Neural cell (in vitro differentiated cells): ENCODE data around the gene NCKAP5. TPM values are rescaled to one million over a fixed set of nuclear protein-coding genes. Genes with fewer than 3 reads are reported as not detected.

Source experiments
- H2AFZ ChIP-seq: fragments of 200-600, 300-800 bp; sonication (generic), shearing (Covaris generic); 2 replicates; pipeline ENCODE4 v1.6.0; 2014; ENCODE audit warnings: low read depth, mild to moderate bottlenecking, antibody characterized with exemption, low read length, moderate library complexity
- H3F3A ChIP-seq: fragments of 200-600 bp; shearing (Covaris generic); 2 replicates; pipeline ENCODE4 v1.6.1; 2016; ENCODE audit warnings: mild to moderate bottlenecking, moderate library complexity, mixed read lengths, antibody characterized with exemption, low read length; ENCODE audit not compliant: insufficient read depth, poor library complexity, severe bottlenecking
- H3K27ac ChIP-seq: fragments of 200-600, 300-800 bp; sonication (generic), shearing (Covaris generic); 2 replicates; pipeline ENCODE4 v1.5.1; 2014; ENCODE audit warnings: mild to moderate bottlenecking, low read length, moderate library complexity
- H3K27me3 ChIP-seq: fragments of 300-800, 200-600 bp; sonication (generic), shearing (Covaris generic); 2 replicates; pipeline ENCODE4 v1.6.0; 2014; ENCODE audit warnings: mild to moderate bottlenecking, low read depth, low read length, moderate library complexity; ENCODE audit not compliant: insufficient read depth
- H3K36me3 ChIP-seq: fragments of 300-800, 200-600 bp; sonication (generic), shearing (Covaris generic); 2 replicates; pipeline ENCODE4 v1.5.1; 2014; ENCODE audit warnings: mild to moderate bottlenecking, antibody characterized with exemption, low read length, moderate library complexity; ENCODE audit not compliant: insufficient read depth
- H3K4me2 ChIP-seq: fragments of 300-800, 200-600 bp; sonication (generic), shearing (Covaris generic); 2 replicates; pipeline ENCODE4 v1.6.0; 2014; ENCODE audit warnings: mild to moderate bottlenecking, low read length
- H3K4me3 ChIP-seq: fragments of 300-800, 200-600 bp; sonication (generic), shearing (Covaris generic); 2 replicates; pipeline ENCODE4 v1.5.1; 2014; ENCODE audit warnings: mild to moderate bottlenecking, low read length, moderate library complexity
- H3K79me2 ChIP-seq: fragments of 200-600 bp; shearing (Covaris generic); replicated peaks from 2 replicates; pipeline ENCODE4 v1.6.0; 2014; ENCODE audit warnings: mild to moderate bottlenecking, low read length, moderate library complexity; ENCODE audit not compliant: insufficient read depth
- H3K9ac ChIP-seq: fragments of 300-800, 200-600 bp; sonication (generic), shearing (Covaris generic); 2 replicates; pipeline ENCODE4 v1.6.1; 2016; ENCODE audit warnings: mild to moderate bottlenecking, low read length, mixed read lengths
- H3K9me2 ChIP-seq: fragments of 200-600 bp; shearing (Covaris generic); 2 replicates; pipeline ENCODE4 v1.6.1; 2016; ENCODE audit warnings: mild to moderate bottlenecking, low read length, mixed read lengths; ENCODE audit not compliant: insufficient read depth
- H3K9me3 ChIP-seq: fragments of 200-600, 300-800 bp; sonication (generic), shearing (Covaris generic); 2 replicates; pipeline ENCODE4 v1.6.1; 2016; ENCODE audit warnings: mild to moderate bottlenecking, mixed run types, low read length, moderate library complexity, mixed read lengths
- H4K20me1 ChIP-seq: fragments of 200-600 bp; shearing (Covaris generic); 2 replicates; pipeline ENCODE4 v1.6.1; 2016; ENCODE audit warnings: mild to moderate bottlenecking, mixed run types; ENCODE audit not compliant: insufficient read depth
- CTCF ChIP-seq: fragments of 450-650 bp; IDR thresholded peaks from 2 replicates; pipeline ENCODE4 v1.5.1; 2014; ENCODE audit warnings: antibody characterized with exemption, mild to moderate bottlenecking, moderate library complexity; ENCODE audit not compliant: poor library complexity, severe bottlenecking
- EP300 ChIP-seq: fragments of 450-650 bp; conservative IDR thresholded peaks from 2 replicates; pipeline ENCODE4 v1.6.1; 2014; ENCODE audit warnings: antibody characterized with exemption, mild to moderate bottlenecking, moderate library complexity; ENCODE audit not compliant: poor library complexity, severe bottlenecking
- EZH2 ChIP-seq: fragments of 200-600, 300-800 bp; shearing (Covaris generic), sonication (generic); IDR thresholded peaks from 2 replicates; pipeline ENCODE4 v1.6.1; 2014; ENCODE audit warnings: antibody characterized with exemption, low read length, borderline replicate concordance, mild to moderate bottlenecking; ENCODE audit not compliant: insufficient read depth, poor library complexity, severe bottlenecking
- MXI1 ChIP-seq: fragments of 450-650 bp; conservative IDR thresholded peaks from 2 replicates; pipeline ENCODE4 v1.6.1; 2014; ENCODE audit warnings: antibody characterized with exemption, mild to moderate bottlenecking; ENCODE audit not compliant: poor library complexity, severe bottlenecking
- POLR2AphosphoS5 ChIP-seq: IDR thresholded peaks from 2 replicates; pipeline ENCODE4 v1.6.1; 2012
- RAD21 ChIP-seq: fragments of 450-650 bp; conservative IDR thresholded peaks from 2 replicates; pipeline ENCODE4 v1.6.1; 2014; ENCODE audit warnings: antibody characterized with exemption, mild to moderate bottlenecking, moderate library complexity
- REST ChIP-seq: IDR thresholded peaks from 2 replicates; pipeline ENCODE4 v1.6.1; 2012; ENCODE audit warnings: borderline replicate concordance
- SMC3 ChIP-seq: fragments of 450-650 bp; conservative IDR thresholded peaks from 2 replicates; pipeline ENCODE4 v1.6.1; 2014; ENCODE audit warnings: antibody characterized with exemption, mild to moderate bottlenecking, moderate library complexity; ENCODE audit not compliant: poor library complexity
- TAF1 ChIP-seq: IDR thresholded peaks from 2 replicates; pipeline ENCODE4 v1.6.1; 2012; ENCODE audit warnings: low read depth
- polyA plus RNA-seq: library from polyadenylated mRNA; depleted of rRNA; stranded (reverse); fragments of >200 nt; gene quantifications from 2 replicates; pipeline ENCODE4 v1.2.3, GENCODE V29; 2014

Gene NCKAP5
- polyA plus RNA-seq, 1 donor from 2014 or later, result 2.4 TPM

- Histone ChIP-seq H3K27me3 (no peaks in the 10 kb centered on the region), H3K79me2 (no peaks in the 10 kb centered on the region), H3K27ac (no peak overlapping the region), H3F3A (no peaks in the 10 kb centered on the region), H3K9me3 (no peaks in the 10 kb centered on the region), H3K36me3 (no peaks in the 10 kb centered on the region), H3K9me2 (no peaks in the 10 kb centered on the region), H2AFZ (no peak overlapping the region), H3K4me3 (no peak overlapping the region), H3K4me2 (no peak overlapping the region), H3K9ac (no peak overlapping the region), H4K20me1 (no peaks in the 10 kb centered on the region)
- TF ChIP-seq MXI1, result no peak
- TF ChIP-seq TAF1, result no peak
- no peak for TF ChIP-seq EP300
- no peak for TF ChIP-seq RAD21
- TF ChIP-seq SMC3, result no peak
- no peak for TF ChIP-seq EZH2
- TF ChIP-seq REST, result no peak
- TF ChIP-seq POLR2AphosphoS5, result no peak
Observed at GRCh38 chr2:132909427-132909826, 658.8 kb downstream of the NCKAP5 start.

GRCh38 chr2:132904142-132904842 lies 664.0 kb downstream of the NCKAP5 start:
- Histone ChIP-seq H2AFZ (no peak overlapping the region), H3K9me2 (no peaks in the 10 kb centered on the region), H3K9me3 (no peaks in the 10 kb centered on the region), H3K27ac (no peak overlapping the region), H3K9ac (no peak overlapping the region), H3K79me2 (no peaks in the 10 kb centered on the region), H3K27me3 (no peaks in the 10 kb centered on the region), H3K4me2 (no peak overlapping the region), H3K4me3 (no peak overlapping the region), H4K20me1 (no peaks in the 10 kb centered on the region), H3K36me3 (no peaks in the 10 kb centered on the region), H3F3A (no peaks in the 10 kb centered on the region)
- TF ChIP-seq TAF1, result no peak
- no peak for TF ChIP-seq MXI1
- no peak for TF ChIP-seq RAD21
- TF ChIP-seq EZH2, result no peak
- no peak for TF ChIP-seq SMC3
- no peak for TF ChIP-seq REST
- TF ChIP-seq CTCF, result no peak
- no peak for TF ChIP-seq EP300
- TF ChIP-seq POLR2AphosphoS5, result no peak
